GM19023 (cell line): ENCODE measurements around the gene RAB40B.

Experiments
- ATAC-seq: cut with Tn5 transposase; IDR thresholded peaks from one replicate; pipeline ENCODE4 v1.9.1; 2021; ENCODE audit warnings: mild to moderate bottlenecking, moderate library complexity; ENCODE audit not compliant: unreplicated experiment

The RAB40B gene

DNA sequence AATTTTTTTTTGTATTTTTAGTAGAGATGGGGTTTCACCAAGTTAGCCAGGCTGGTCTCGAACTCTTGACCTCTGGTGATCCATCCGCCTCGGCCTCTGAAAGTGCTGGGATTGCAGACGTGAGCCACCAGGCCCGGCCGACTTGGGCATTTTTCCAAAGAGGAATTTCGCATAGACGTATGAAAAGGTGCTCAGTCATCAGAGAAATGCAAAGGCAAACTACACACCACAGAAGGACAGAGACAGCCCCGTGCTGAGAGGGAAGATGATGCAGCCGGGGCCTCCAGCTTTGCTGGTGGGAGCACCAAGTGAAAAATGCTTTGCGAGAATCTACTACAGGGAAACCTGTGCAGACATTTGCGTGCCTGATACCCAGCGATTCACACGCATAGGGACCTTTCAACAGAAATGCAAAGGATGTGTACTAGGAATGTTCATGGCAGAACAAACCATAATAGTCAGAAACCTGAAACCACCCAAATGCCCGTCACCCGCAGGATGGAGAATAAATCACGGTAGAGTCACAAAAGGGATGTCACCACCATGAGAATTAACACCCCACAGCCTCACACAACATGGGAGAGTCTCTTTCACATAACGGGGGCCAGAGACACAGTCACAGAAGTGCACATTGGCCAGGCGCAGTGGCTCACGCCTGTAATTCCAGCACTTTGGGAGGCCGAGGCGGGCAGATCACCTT, 5.2 kb downstream of the RAB40B start:
- ATAC-seq = no peak

DNA sequence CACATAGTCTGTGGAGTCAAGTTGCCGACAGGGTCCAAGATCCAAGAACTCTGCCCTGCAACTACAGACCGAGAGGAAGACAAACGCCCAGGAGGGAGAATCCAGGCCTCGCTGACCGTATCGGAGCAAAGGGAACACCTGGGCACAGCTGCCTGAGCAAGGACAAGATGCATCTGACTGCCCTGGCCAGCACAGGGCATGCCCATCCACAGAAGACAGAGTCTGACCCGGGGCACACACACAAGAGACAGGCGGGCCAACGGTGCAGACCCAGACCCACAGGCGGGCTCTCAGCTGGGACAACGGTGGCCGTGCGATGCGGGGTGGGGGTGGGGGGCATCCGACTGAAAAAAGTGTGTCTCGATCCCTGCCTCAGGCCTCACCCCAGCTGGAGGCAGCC, 6.2 kb downstream of the RAB40B start:
- ATAC-seq = no peak

DNA sequence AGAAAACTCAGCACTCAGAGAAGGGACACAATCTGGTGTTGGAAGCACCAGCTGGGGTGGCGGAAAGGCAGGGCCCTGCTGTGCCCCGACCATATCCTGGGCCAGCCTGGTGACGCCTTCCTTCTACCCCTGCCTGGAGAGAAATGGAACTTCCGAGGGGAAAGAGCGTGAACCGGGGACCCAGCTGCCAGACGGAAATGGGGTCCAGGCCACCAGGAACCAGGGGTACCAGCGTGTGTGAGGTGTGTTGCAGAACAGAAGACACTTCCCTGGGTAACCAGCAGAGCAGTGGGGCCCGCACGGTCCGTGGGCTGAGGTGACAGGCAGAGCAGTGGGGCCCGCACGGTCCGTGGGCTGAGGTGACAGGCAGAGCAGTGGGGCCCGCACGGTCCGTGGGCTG, 6.8 kb downstream of the RAB40B start:
- no peak for ATAC-seq

DNA sequence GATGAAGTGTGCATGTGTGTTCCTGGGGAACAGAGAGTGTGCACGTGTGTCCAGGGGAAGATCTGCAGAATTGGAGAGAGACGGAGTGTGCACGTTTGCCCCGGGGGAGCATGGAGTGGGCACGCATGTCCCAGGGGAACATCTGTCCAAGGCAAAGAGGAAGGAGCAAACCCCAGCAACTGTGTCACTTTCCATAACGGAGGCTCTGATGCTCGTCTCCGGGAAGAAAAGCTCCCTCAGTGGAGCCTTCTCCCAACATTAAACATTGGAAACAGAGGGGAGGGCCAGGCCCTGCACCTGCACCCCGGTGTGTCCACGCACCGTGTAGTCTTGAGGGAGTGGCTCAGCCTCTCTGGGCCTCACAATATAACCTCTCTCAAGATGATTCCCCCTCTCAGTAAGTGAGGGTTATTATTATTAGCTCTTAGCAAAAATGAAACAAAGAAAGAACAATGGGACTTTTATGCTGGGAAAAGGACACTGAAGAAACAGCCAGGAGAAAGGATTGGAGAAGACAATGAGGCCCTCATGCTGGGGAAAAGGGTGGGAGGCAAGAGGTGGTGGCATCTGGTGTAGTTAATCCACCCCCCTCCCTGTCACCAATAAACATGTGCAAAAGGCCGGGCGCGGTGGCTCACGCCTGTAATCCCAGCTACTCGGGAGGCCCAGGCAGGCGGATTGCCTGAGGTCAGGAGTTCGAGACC, 7.6 kb downstream of the RAB40B start:
- no peak for ATAC-seq

DNA sequence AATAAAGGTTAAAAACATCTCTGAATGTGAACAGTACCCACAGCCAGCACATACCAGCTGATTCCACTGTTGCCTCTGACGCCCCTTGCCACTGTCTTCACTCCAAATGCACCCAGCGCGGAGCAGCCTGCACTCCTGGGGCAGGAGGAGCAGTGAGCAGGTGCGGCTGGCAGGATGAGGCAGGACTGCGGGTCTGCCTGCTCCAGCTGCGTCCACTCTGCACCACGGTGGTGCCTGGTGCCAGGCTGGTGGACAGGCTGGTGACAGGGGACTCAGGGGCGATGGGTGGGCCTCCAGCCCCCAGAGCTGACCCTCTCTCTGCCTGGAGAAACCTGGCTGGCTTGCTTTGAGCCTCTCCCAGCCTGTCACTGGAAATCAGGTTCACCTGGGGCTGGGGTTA, 9.4 kb downstream of the RAB40B start:
- no peak for ATAC-seq

DNA sequence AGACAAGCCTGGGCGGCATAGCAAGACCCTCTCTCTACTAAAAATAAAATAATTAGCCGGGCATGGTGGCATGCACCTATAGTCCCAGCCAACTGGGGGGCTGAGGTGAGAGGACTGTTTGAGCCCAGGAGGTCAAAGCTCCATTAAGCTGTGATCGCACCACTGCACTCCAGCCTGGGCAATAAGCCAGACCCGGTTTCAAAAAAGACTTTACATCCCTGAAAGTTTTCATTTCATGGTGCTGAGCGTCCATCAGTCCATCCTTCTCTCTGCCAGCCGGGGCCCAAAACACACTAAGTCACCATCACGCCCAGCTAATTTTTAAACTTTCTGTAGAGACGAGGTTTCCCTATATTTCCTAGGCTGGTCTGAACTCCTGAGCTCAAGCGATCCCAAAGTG, 10.6 kb downstream of the RAB40B start:
- no peak for ATAC-seq

DNA sequence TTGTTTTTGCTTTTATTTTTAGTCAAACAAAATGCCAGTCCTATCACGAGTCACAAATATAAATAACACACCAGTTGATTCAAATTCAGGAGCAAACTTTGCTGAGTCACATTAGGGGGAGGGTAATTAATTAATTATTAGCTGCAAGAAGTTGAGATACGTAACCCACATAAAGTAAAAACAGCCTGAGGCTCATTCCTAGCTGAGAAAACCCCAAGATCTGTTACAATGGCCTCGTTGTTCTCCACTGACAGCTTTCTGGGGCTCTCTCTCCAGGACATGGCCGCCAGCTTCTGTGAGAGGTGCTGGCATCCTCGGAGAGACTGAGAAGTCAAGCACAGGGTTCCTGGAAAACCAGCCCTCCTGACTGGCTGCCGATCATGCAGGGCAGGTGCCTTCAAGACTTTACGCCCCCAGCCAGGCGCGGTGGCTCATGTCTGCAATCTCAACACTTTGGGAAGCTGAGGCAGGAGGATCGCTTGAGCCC, 11.1 kb downstream of the RAB40B start:
- ATAC-seq = no peak

DNA sequence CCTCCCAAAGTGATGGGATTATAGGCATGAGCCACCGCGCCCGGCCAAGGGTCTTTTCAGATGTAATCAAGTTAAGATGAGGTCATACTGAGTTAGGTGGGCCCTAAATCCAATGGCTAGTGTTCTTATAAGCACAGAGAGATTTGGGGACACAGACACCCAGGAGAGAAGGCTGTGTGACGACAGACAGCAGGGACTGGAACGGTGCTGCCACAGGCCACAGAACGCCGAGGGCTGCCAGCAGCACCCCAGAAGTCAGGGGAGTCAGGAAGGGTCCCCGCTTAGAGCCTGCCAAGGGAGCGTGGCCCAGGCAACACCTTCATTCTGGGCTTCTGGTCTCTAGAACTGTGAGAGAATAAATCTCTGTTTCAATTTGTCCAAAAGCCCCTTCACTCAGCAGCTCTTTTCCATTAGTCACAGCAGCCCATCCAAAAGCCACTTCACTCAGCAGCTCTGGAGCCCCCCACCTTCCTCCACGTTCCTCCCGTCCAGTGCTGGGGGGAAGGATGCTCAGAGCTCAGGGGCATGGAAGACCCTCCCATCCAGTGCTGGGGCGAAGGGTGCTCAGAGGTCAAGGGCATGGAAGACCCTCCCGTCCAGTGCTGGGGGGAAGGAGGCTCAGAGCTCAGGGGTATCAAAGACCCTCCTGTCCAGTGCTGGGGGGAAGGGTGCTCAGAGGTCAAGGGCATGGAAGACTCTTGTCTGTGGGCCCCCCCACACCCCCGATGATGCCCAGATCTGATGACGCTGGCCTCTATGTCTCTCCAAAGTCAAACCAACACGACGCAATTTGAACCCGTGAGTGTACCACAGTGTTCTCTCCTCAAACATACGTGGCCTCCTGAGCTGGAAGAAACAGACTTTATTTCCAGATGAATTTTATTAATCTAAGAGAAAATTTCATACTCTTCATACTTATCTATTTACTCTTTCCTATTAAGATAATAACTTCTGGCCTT, 11.9 kb downstream of the RAB40B start:
- ATAC-seq = no peak

DNA sequence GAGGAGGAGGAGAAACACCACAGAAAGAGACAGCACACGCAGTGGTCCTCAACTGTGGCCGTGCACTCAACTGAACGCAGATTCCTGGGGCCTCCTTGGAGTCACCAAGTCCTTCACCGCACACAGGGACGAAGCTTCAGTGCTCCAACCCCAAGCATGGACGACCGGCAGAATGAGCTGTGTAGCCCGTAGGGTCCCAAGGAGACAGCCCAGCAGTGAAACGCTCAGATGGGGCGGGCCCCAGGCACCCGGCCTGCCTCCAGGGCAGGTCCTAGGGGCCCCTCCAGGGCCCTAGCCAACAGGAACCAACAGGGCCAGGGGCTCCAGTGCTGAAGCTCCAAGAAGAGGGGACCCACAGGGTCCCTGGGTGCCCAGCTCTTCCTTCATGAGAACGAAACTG, 13.2 kb downstream of the RAB40B start:
- ATAC-seq = no peak

DNA sequence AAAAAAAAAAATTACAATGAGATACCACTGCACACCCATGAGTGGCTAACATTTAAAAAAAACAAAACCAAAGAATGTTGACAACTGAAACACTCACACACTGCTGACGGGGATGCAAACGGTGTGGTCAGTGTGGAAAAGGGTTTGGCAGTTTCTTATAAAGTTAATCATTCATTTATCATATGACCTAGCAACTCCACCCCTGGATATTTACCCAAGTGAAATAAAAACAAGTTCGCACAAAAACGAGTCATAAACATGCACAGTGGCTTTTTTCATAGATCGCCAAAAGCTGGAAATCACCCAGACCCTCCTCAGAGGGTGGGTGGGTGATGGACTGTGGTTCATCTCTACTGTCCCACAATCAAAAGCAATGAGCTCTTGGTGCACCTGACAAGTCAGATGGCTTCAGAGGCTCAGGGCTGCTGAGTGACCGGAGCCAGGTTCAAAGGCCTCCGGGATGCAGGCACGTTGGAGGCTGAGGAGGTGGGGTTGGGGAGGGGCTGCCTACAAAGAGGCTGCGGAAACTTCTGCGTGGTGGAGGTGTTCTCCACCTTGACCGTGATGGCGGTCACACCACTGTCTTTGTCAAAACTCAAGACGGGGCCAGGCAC, 14.2 kb downstream of the RAB40B start:
- ATAC-seq = no peak

DNA sequence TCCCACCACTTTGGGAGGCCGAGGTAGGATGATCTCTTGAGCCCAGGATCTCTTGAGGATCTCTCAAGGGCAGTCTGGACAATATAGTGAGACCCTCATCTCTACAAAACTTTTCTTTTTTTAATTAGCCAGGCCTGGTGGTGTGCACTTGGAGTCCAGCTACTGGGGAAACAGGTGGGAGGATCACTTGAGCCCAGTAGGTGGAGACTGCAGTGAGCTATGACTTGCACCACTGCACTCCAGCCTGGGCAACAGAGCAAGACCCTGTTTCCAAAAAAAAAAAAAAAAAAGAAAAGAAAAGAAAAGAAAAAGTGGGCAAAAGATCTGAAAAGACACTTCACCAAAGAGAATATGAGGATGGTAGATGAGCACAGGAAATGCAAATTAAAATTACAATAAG, 15.0 kb downstream of the RAB40B start:
- ATAC-seq = no peak

DNA sequence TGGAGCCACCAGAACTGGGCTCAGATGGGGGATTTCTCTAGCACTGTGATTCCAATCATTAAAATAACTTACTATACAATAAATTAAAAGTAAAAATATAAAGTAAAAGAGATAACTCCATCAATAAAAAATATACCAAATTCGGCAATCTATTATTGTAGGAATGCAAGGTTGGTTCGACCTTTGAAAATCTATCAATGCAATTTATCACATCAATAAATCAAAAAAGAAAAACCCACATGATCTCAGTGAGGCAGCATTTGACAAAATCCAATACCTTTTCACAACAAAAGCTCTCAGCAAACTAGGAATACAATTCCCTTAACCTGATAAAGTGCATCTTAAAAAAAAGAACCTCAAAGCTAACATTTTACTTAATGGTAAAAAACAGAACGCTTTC, 17.0 kb downstream of the RAB40B start:
- no peak for ATAC-seq

DNA sequence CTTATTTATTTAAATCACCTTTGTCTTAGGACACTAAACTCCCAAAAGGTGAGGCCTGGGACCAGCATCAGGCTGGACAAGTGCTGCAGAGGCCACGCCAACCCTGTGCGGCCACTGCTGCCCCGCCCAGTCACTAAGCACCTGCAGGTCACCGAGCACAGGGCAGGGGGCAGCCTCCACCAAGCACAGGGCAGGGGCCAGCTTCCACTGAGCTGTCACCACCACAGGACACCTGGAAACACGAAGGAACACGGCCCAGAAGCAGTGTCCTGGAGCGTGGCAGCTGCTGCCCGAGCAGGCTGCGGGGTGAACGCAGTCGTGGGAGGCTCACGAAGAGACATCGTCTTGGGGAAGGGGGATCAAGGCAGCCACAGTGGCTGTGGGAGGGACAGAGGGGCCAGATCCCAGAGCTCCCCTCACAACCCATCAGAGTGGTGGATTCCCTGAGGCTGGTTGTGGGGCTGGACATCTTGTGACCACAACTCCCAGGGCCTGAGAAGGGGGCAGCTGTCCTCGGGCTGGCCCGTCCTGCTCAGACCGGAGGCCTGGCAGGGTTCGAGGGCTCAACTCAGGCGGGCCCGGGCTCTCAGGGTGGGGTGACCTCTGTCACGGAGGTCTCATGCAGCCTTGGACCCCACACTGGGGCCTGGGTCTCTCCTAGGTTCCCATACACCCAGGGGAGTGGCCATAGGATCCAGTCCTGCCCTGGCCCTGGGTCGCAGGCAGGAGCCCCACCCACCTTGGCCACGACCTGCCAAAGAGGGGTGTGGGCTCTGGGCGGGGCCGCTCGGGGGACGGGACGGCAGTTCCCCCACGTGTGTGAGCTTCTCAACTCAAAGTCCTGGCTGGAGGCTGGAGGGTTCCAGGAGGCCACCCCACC, 18.7 kb downstream of the RAB40B start:
- ATAC-seq = no peak

DNA sequence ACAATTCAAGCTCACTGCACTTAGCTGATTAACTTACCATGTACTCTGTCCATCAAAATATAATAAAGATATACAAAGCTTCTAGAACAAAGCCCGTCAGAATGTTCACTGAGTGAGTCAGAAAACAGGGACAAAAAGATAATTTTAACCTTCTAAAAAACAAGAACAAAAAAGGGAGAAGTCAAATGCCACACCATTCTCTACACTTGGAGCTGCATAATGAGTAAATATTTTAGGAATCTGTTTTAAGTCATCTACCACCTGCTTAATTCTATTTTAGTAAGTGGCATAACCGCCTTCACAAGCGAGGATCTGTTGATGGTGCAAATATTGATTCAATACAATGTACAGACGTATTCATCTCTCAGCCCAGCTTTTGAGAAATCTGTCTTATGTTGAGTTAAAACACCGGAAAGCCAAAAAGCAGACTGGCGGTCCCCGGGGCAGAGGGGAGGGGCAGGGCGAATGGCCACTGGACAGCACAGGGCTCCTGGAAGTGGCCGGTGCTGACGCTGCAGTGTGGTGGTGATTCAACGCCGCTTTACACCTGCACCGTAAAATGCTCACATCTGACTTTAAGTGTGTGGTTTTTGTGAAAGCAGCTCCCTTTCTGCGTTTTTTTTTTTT, 20.1 kb downstream of the RAB40B start:
- ATAC-seq = no peak

DNA sequence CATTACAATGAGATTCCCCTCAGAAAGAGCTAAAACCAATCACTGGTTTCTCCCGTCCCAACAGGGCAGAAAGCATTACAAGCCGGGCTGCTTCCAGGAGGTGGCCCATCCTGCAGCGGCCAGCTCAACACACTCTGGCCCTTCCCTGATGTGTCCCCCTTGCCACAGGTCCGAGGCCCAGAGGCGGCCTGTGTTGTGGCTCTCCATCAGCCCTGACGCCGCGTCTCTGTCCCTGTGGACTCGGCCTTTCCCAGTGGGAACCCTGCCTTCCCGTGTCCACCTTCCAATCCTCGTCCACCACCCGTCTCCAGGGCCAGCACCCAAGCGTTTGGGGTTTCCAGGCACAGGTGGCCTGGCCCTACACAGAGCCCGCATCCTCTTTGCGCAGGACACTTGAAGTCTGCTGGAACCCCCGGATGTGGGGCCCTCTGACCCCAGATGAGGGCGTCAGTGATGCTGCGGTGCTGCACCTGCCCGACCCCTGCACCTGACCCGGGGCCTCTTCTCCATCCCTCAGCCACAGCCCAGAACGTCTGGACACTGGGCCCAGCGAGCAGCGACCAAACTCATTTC, 21.1 kb downstream of the RAB40B start:
- no peak for ATAC-seq

DNA sequence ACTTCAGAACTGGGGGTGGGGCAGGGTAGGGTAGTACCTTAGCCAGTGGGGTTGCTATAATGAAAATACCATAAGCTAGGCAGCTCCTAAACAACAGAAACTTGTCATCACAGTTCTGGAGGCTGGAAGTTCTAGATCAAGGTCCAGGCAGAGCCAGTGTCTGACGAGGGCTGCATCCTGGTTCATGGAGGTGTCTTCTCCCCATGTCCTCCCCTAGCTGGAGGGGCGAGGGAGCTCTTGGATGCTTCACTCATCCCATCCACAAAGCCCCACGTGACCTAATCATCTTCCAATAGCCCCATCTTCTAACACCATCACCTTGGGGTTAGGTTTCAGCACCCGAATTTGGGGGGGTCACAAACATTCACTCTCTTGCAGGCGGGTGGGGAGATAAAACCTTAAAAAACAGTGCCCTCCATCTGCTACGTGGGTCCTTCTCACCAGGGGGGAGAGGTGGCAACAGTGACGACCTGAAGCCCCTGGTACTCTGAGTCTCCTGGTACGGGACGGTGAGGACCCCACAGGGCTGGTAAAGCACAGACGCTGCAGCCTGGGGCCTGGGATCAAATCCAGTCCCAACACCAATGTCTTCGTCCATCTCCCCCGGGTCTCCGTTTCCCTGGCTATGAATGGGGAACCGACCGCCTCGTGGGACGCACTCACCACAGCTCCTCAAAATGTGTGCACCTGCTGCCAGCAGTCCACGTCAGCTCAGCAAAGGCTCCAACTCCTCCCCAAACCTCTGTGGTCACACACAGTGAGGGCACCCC, 22.8 kb downstream of the RAB40B start:
- no peak for ATAC-seq

DNA sequence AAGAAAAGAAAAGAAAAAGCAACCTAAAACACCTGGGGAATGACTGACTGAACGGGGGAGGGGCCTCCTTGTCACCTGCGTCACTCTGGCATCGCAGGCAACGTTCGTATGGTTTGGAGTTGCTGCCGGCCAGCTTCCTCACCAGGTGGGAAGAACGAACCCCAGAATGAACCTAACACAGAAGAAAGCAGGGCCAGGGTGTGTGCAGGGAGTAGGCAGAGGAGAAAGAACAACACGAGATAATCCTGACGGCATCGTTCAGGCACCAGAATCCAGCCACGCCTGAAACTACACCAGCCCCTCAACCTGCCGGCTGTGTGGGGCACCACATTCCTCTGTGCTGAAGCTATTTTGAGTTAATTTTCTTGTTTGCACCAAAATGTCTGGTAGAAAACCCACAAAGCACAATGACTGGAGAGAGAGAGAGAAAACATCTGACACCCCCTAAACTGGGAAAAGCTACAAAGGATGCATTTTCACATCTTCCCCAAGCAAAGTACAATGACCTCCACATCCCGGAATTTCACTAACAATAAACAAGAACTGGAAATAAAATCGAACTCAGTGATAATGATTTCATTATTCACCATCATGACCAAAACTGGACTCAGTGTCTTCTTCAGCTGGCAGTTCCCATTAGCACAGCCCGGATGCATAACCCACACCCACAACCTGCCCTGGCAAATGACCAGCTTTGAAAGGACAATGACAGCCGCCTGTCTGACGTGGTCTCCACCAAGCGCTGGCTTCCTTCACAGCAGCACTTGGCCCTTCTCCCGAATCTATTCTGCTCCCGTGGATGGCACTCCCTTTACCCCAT, 23.6 kb downstream of the RAB40B start:
- no peak for ATAC-seq
